H1 (cell line): ENCODE measurements around the gene MAPK13. TPM values are rescaled to one million over a fixed set of nuclear protein-coding genes. Genes with fewer than 3 reads are reported as not detected.

Experiments
- CTCF ChIA-PET: fragments of 300-600 bp; sonication (Branson Sonifier 250); formaldehyde crosslinking; loops from one replicate; lab custom pipeline; 2021; ENCODE audit not compliant: partially characterized antibody; lab: Charles Lee
- POLR2A ChIA-PET: fragments of 300-600 bp; sonication (Branson Sonifier 250); formaldehyde crosslinking; loops from one replicate; lab custom pipeline; 2021; ENCODE audit warnings: inconsistent platforms; ENCODE audit not compliant: partially characterized antibody; lab: Charles Lee
- DNase-seq, 2 experiments: peaks; one replicate each; pipeline versions ENCODE4 v3.0.0 to v3.0.0-alpha.2; 2010 to 2022; ENCODE audit warnings: low spot score in 2 of 2, low read depth in 1 of 2, mixed read lengths in 1 of 2
- FAIRE-seq: peaks from 2 replicates; lab custom pipeline; 2011; peaks lifted over from hg19 to GRCh38; lab: Jason Lieb, UNC
- H2AFZ ChIP-seq: 2 replicates; pipeline ENCODE4 v1.8.1; 2012; ENCODE audit warnings: low read length, inconsistent platforms
- H2AK5ac ChIP-seq: 2 replicates; pipeline ENCODE4 v1.6.1; 2013; ENCODE audit warnings: low read depth, low read length
- H2BK120ac ChIP-seq: replicated peaks from 2 replicates; pipeline ENCODE3; 2013; ENCODE audit warnings: low read depth, low read length, inconsistent platforms
- H2BK12ac ChIP-seq: 2 replicates; pipeline ENCODE4 v1.6.1; 2013; ENCODE audit warnings: low read depth, low read length
- H2BK15ac ChIP-seq: 2 replicates; pipeline ENCODE4 v1.6.1; 2013; ENCODE audit warnings: low read length
- H2BK20ac ChIP-seq: 2 replicates; pipeline ENCODE4 v1.6.1; 2013; ENCODE audit warnings: low read length
- H2BK5ac ChIP-seq: 2 replicates; pipeline ENCODE4 v1.6.1; 2013; ENCODE audit warnings: low read depth, low read length
- H3K14ac ChIP-seq: 2 replicates; pipeline ENCODE4 v1.6.1; 2013; ENCODE audit warnings: inconsistent platforms; ENCODE audit not compliant: insufficient read length
- H3K18ac ChIP-seq: 2 replicates; pipeline ENCODE4 v1.6.1; 2013; ENCODE audit warnings: low read length; ENCODE audit errors: extremely low read depth
- H3K23ac ChIP-seq: 2 replicates; pipeline ENCODE4 v1.6.1; 2013; ENCODE audit warnings: inconsistent platforms; ENCODE audit not compliant: insufficient read length
- H3K23me2 ChIP-seq: 2 replicates; pipeline ENCODE4 v1.6.1; 2013; ENCODE audit warnings: low read depth, low read length
- H3K27ac ChIP-seq: 2 replicates; pipeline ENCODE4 v1.6.1; 2011; ENCODE audit warnings: low read depth, low read length, inconsistent platforms
- H3K27me3 ChIP-seq, 4 experiments: replicated peaks in 1 of 4; 1 replicate in 1 of 4; 2 replicates in 3 of 4; pipeline versions ENCODE4 v1.6.1 to v1.8.1; 2011 to 2013; ENCODE audit warnings: low read length in 3 of 4, mild to moderate bottlenecking in 3 of 4, inconsistent platforms in 2 of 4, mixed read lengths in 2 of 4, moderate library complexity in 1 of 4; ENCODE audit not compliant: control insufficient read depth in 3 of 4, insufficient read depth in 3 of 4; ENCODE audit errors: extremely low read depth in 1 of 4
- H3K36me3 ChIP-seq, 4 experiments: 2 replicates each; pipeline versions ENCODE4 v1.6.1 to v1.8.1; 2011 to 2013; ENCODE audit warnings: mild to moderate bottlenecking in 4 of 4, low read length in 3 of 4, moderate library complexity in 2 of 4, control low read depth in 1 of 4, inconsistent platforms in 1 of 4; ENCODE audit not compliant: insufficient read depth in 4 of 4, control insufficient read depth in 2 of 4
- H3K4ac ChIP-seq: replicated peaks from 2 replicates; pipeline ENCODE3; 2013; ENCODE audit warnings: low read length, low read depth, mixed read lengths, inconsistent platforms; ENCODE audit not compliant: insufficient read length
- H3K4me1 ChIP-seq, 4 experiments: replicated peaks in 1 of 4; 1 replicate in 1 of 4; 2 replicates in 3 of 4; pipeline versions ENCODE4 v1.6.1 to v1.8.1; 2011 to 2013; ENCODE audit warnings: low read length in 3 of 4, inconsistent platforms in 2 of 4, mixed read lengths in 1 of 4; ENCODE audit not compliant: insufficient read depth in 4 of 4, control insufficient read depth in 3 of 4
- H3K4me2 ChIP-seq, 2 experiments: 2 replicates each; pipeline versions ENCODE4 v1.6.1 to v1.8.1; 2011 to 2013; ENCODE audit warnings: low read depth in 2 of 2, low read length in 2 of 2, control low read depth in 1 of 2, inconsistent platforms in 1 of 2, mild to moderate bottlenecking in 1 of 2; ENCODE audit not compliant: insufficient read depth in 1 of 2
- H3K4me3 ChIP-seq, 4 experiments: fragments of 200-600, 300-600 bp in 1 of 4; sonication (generic), shearing (Covaris generic), sonication (Bioruptor Twin) in 1 of 4; 2 replicates each; pipeline versions ENCODE4 v1.5.1 to v1.8.1; 2011 to 2016; ENCODE audit warnings: low read length in 4 of 4, low read depth in 3 of 4, control low read depth in 2 of 4, inconsistent platforms in 2 of 4, mild to moderate bottlenecking in 2 of 4, mixed read lengths in 1 of 4, moderate library complexity in 1 of 4; ENCODE audit not compliant: insufficient read depth in 2 of 4; ENCODE audit errors: extremely low read depth in 1 of 4
- H3K56ac ChIP-seq: replicated peaks from 2 replicates; pipeline ENCODE3; 2013; ENCODE audit warnings: low read depth, mild to moderate bottlenecking, mixed read lengths, low read length, inconsistent platforms; ENCODE audit not compliant: insufficient read length
- H3K79me1 ChIP-seq: 2 replicates; pipeline ENCODE4 v1.6.1; 2013; ENCODE audit warnings: low read depth, low read length, control low read depth
- H3K79me2 ChIP-seq, 2 experiments: 2 replicates each; pipeline versions ENCODE4 v1.6.1 to v1.8.1; 2012 to 2013; ENCODE audit warnings: low read length in 2 of 2, mild to moderate bottlenecking in 2 of 2, inconsistent platforms in 1 of 2; ENCODE audit not compliant: insufficient read depth in 2 of 2, control insufficient read depth in 1 of 2
- H3K9ac ChIP-seq, 4 experiments: replicated peaks in 1 of 4; 1 replicate in 1 of 4; 2 replicates in 3 of 4; pipeline versions ENCODE4 v1.6.1 to v1.8.1; 2011 to 2013; ENCODE audit warnings: low read depth in 3 of 4, low read length in 3 of 4, control low read depth in 2 of 4, mild to moderate bottlenecking in 2 of 4, moderate library complexity in 2 of 4, inconsistent platforms in 1 of 4; ENCODE audit errors: extremely low read depth in 1 of 4
- H3K9me3 ChIP-seq, 2 experiments: 2 replicates each; pipeline versions ENCODE4 v1.6.1 to v1.8.1; 2012 to 2013; ENCODE audit warnings: mild to moderate bottlenecking in 2 of 2, moderate library complexity in 2 of 2, control low read depth in 1 of 2, inconsistent platforms in 1 of 2, low read depth in 1 of 2, low read length in 1 of 2, mixed read lengths in 1 of 2; ENCODE audit not compliant: insufficient read depth in 2 of 2
- H4K20me1 ChIP-seq, 2 experiments: replicated peaks in 1 of 2; 2 replicates each; pipeline versions ENCODE3 to v1.8.1; 2011 to 2013; ENCODE audit warnings: inconsistent platforms in 2 of 2, low read length in 2 of 2, mild to moderate bottlenecking in 1 of 2; ENCODE audit not compliant: insufficient read depth in 2 of 2, control insufficient read depth in 1 of 2
- H4K5ac ChIP-seq: 2 replicates; pipeline ENCODE4 v1.6.1; 2013; ENCODE audit warnings: low read length, low read depth, mixed read lengths, inconsistent platforms; ENCODE audit not compliant: insufficient read length
- H4K8ac ChIP-seq: 2 replicates; pipeline ENCODE4 v1.8.0; 2013; ENCODE audit warnings: mild to moderate bottlenecking, moderate library complexity, low read length, inconsistent platforms; ENCODE audit not compliant: insufficient read depth; ENCODE audit errors: extremely low read depth
- H4K91ac ChIP-seq: replicated peaks from 2 replicates; pipeline ENCODE3; 2013; ENCODE audit warnings: low read length, mixed read lengths, inconsistent platforms; ENCODE audit not compliant: insufficient read length
- CHD2 ChIP-seq: IDR thresholded peaks from 2 replicates; pipeline ENCODE4 v1.6.1; 2012; ENCODE audit warnings: low read length, improper control_type of control experiment
- E2F6 ChIP-seq: IDR thresholded peaks from 2 replicates; pipeline ENCODE4 v1.6.1; 2012; ENCODE audit warnings: inconsistent platforms
- EGR1 ChIP-seq: IDR thresholded peaks from 2 replicates; pipeline ENCODE4 v1.6.1; 2011; ENCODE audit warnings: low read depth, low read length, borderline replicate concordance
- MAX ChIP-seq: IDR thresholded peaks from 2 replicates; pipeline ENCODE4 v1.6.1; 2012; ENCODE audit warnings: inconsistent platforms
- RFX5 ChIP-seq: IDR thresholded peaks from 2 replicates; pipeline ENCODE4 v1.6.1; 2011; ENCODE audit warnings: low read depth, low read length, improper control_type of control experiment, borderline replicate concordance
- SIX5 ChIP-seq: IDR thresholded peaks from 2 replicates; pipeline ENCODE4 v1.6.1; 2011; ENCODE audit warnings: mild to moderate bottlenecking, low read depth, low read length
- SRF ChIP-seq: IDR thresholded peaks from 2 replicates; pipeline ENCODE4 v1.6.1; 2011; ENCODE audit warnings: mild to moderate bottlenecking, low read depth, low read length, moderate library complexity
- WGBS, 2 experiments: shearing (Covaris generic) in 1 of 2; methylation state at CpG; one replicate each; pipeline versions ENCODE4 v1.1.6 to v1.1.7; 2013 to 2015; ENCODE audit warnings: low lambda C conversion rate in 2 of 2, mixed read lengths in 2 of 2, inconsistent platforms in 1 of 2, low coverage in 1 of 2, missing lambda C conversion rate in 1 of 2; ENCODE audit not compliant: insufficient replicate concordance in 2 of 2, insufficient coverage in 1 of 2, insufficient read length in 1 of 2; ENCODE audit errors: extremely low coverage in 1 of 2, missing lambda C conversion rate in 1 of 2; 5-methylcytosine and 5-hydroxymethylcytosine counted together
- polyA plus RNA-seq, 7 experiments: library from polyadenylated mRNA; depleted of rRNA in 3 of 7; stranded (reverse) in 5 of 7; unstranded in 2 of 7; fragments of >200 nt in 5 of 7; fragments of 200-250 nt in 2 of 7; gene quantifications; 1 replicate in 5 of 7; 2 replicates in 1 of 7; 4 replicates in 1 of 7; pipeline versions ENCODE4 v1.2.1 to v1.2.3, GENCODE V29; 2011 to 2013; ENCODE audit warnings: missing spikeins in 2 of 7, mixed read lengths in 2 of 7
- total RNA-seq: library from RNA; stranded (reverse); fragmentation: NEBNext Ultra II Directional; extraction: Animal tissue kit (Norgen Biotek cat#: 25700); gene quantifications from 2 replicates; pipeline ENCODE4 v1.2.1, GENCODE V29; 2021

The MAPK13 gene
- total and polyA plus RNA-seq, 2 of the 8 experiments (the other 6 are each of a cell fraction or from before 2014, with no cell fraction given) = 10.1 to 14.1 TPM

GRCh38 chr6:36123270-36124139 is 6.8 kb upstream of the MAPK13 start:
- Histone ChIP-seq H4K20me1 (peaks cover 0 to under 1% of the 10 kb centered on the region in 2 experiments), H3K4me3 (no peak overlapping the region), H3K56ac (no peak overlapping the region), H3K9ac (no peak overlapping the region), H3K4me1 (peaks cover 4 to 7% (median 6%) of the 10 kb centered on the region in 4 experiments; a peak in 6 of 7 replicates), H3K27me3 (0 out of 7 replicates have a peak, but pooled peaks cover 0 to 3% (median 0%) of the 10 kb centered on the region in 4 experiments), H3K27ac (no peak overlapping the region), H2BK5ac (peak overlapping the region; percentile 21; the same call in 1 of the 2 replicates), H2BK120ac (no peak overlapping the region), H3K79me1 (no peaks in the 10 kb centered on the region), H3K79me2 (no peaks in the 10 kb centered on the region), H3K4ac (no peak overlapping the region), H4K5ac (no peak overlapping the region), H3K9me3 (no peaks in the 10 kb centered on the region), H3K18ac (no peak overlapping the region), H2AFZ (no peak overlapping the region), H2AK5ac (no peak overlapping the region), H3K23me2 (no peaks in the 10 kb centered on the region; the same call in 1 of the 2 replicates), H3K23ac (no peak overlapping the region), H2BK15ac (no peak overlapping the region), H3K36me3 (no peaks in the 10 kb centered on the region), H3K14ac (no peak overlapping the region), H2BK20ac (peak overlapping the region; percentile 51; the same call in 1 of the 2 replicates), H4K8ac (no peak overlapping the region), H4K91ac (no peak overlapping the region), H3K4me2 (peak overlapping the region in 1 of 2 experiments; percentile 16; a peak in 1 of 4 replicates), H2BK12ac (peak overlapping the region; percentile 22)
- FAIRE-seq = no peak
- ChIA-PET POLR2A (interaction anchor here (0.6 to 1.1 kb wide), 5 partner anchors 16 to 218 kb away, joined by 3 to 4 read pairs (median 3); no protein-coding TSS in a partner anchor), CTCF (interaction anchor here (0.6 to 2.2 kb wide), 16 partner anchors 8 to 819 kb away, joined by 3 to 8 read pairs (median 4); no protein-coding TSS in a partner anchor)
- DNase-seq = peak; percentile 46 to 93
- 61% methylated on average over 8 of the region's 10 CpGs; no CpG with 5 or more reads in 1 of the 2 experiments for WGBS, 2 experiments
- TF ChIP-seq E2F6 (no peak), SIX5 (no peak), MAX (no peak), EGR1 (peak; percentile 77; the same call in 1 of the 2 replicates), SRF (no peak), CHD2 (peak; percentile 58), RFX5 (no peak)
